Brain microvascular endothelial cell (primary cell): Measurements from ENCODE around the gene FOXRED2.
A peak's percentile ranks its signal among the peaks of the same experiment; 100 is the strongest.

Experiments used
- DNase-seq: peaks from one replicate; pipeline ENCODE4 v3.0.0-alpha.2; 2020
- H3K27ac ChIP-seq: fragments of 250-450 bp; sonication (Bioruptor Pico); 2 replicates; pipeline ENCODE4 v1.5.1; 2020; ENCODE audit warnings: mild to moderate bottlenecking, moderate library complexity
- H3K27me3 ChIP-seq: fragments of 250-450 bp; sonication (Bioruptor Pico); replicated peaks from 2 replicates; pipeline ENCODE4 v1.5.1; 2020; ENCODE audit warnings: mild to moderate bottlenecking
- H3K36me3 ChIP-seq: fragments of 250-450 bp; sonication (Bioruptor Pico); replicated peaks from 2 replicates; pipeline ENCODE4 v1.5.1; 2020; ENCODE audit warnings: mild to moderate bottlenecking
- H3K4me3 ChIP-seq: 2 replicates; pipeline ENCODE4 v1.5.1; 2011; ENCODE audit warnings: low read depth, mild to moderate bottlenecking, control low read depth, low read length, moderate library complexity
- in situ Hi-C: cut with HindIII; loops from 2 replicates; pipeline ENCODE4 v1.10.0; 2017; ENCODE audit warnings: low sequenced_read_pairs, low pct_ligation_motif_present
- TF ChIP-seq, protein P1 (sequence below): IDR thresholded peaks from 2 replicates; pipeline ENCODE4 v1.5.1; 2011; ENCODE audit warnings: low read depth, mild to moderate bottlenecking, moderate library complexity, low read length, control low read depth, inconsistent platforms; ENCODE audit errors: missing control alignments

FOXRED2 gene

DNA sequence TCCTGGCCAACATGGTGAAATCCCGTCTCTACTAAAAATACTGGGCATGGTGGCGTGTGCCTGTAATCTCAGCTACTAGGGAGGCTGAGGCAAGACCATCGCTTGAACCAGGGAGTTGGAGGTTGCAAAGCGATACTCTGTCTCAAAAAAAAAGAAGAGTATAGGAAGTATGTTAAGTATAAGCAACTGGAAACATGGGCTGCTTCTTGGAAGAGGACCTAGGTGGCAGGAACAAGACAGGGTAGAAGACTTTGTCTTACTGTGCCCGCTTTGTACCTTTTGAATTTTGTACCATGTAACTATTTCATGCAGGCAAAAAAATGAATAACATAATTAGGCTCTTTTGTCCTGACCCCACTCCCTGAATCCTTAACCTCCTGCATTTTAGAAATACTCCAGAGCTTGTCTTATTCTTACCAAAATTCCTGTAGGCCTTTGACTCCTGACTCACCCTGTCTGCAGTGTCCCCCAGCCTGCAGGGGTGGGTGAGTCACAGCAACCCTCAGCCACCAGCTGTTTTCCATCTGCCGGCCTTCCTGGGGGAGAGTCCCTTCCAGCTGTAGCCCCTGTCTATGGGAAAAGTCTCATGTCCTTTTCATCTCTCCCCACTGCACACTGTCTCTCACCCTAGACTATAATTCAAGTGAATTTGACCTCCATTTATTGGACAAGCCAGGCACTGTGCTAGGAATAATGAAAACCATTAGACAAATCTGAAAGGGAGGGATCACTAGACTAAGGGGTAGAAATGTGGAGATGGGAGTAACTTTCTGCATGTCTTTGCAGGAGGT lies 67.2 kb downstream of the FOXRED2 start:
- DNase-seq, result peak; percentile 92
- TF ChIP-seq, protein P1, sequence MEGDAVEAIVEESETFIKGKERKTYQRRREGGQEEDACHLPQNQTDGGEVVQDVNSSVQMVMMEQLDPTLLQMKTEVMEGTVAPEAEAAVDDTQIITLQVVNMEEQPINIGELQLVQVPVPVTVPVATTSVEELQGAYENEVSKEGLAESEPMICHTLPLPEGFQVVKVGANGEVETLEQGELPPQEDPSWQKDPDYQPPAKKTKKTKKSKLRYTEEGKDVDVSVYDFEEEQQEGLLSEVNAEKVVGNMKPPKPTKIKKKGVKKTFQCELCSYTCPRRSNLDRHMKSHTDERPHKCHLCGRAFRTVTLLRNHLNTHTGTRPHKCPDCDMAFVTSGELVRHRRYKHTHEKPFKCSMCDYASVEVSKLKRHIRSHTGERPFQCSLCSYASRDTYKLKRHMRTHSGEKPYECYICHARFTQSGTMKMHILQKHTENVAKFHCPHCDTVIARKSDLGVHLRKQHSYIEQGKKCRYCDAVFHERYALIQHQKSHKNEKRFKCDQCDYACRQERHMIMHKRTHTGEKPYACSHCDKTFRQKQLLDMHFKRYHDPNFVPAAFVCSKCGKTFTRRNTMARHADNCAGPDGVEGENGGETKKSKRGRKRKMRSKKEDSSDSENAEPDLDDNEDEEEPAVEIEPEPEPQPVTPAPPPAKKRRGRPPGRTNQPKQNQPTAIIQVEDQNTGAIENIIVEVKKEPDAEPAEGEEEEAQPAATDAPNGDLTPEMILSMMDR, result no peak
- Histone ChIP-seq H3K27me3 (no peaks in the 10 kb centered on the region), H3K27ac (peak overlapping the region; percentile 95), H3K36me3 (no peaks in the 10 kb centered on the region), H3K4me3 (no peak overlapping the region)
- in situ Hi-C loops, result no loop called here
